ENCODE results near the gene OAS2. TPM values are rescaled to one million over a fixed set of nuclear protein-coding genes. Genes with fewer than 3 reads are reported as not detected.

OAS2 gene
- total RNA-seq, 1 donor from 2014 or later: 4.8 TPM

GRCh38 chr12:113000433-113000832, 22.1 kb downstream of the OAS2 start:
- Histone ChIP-seq H3K27me3 (ENCODE audit: low read depth) (peaks cover 34% of the 10 kb centered on the region), H3K9me3 (replicated peaks) (peaks cover 8% of the 10 kb centered on the region), H3K27ac (replicated peaks) (no peak overlapping the region), H3K36me3 (peaks cover 64% of the 10 kb centered on the region), H3K4me3 (no peak overlapping the region), H3K4me1 (no peaks in the 10 kb centered on the region)
- no peak for TF ChIP-seq CTCF (IDR thresholded peaks at IDR 0.05; ENCODE audit: borderline replicate concordance)
- intact Hi-C loops (cut with micrococcal nuclease): no loop called here
- DNase-seq: no peak

GRCh38 chr12:113002155-113002554, 23.8 kb downstream of the OAS2 start:
- peaks cover 60% of the 10 kb centered on the region for H3K36me3 ChIP-seq

GRCh38 chr12:113002676-113003075, 24.4 kb downstream of the OAS2 start:
- H3K4me1 ChIP-seq: no peaks in the 10 kb centered on the region
- TF ChIP-seq CTCF (IDR thresholded peaks at IDR 0.05; ENCODE audit: borderline replicate concordance): no peak
- DNase-seq: no peak
- H3K36me3 ChIP-seq: peaks cover 58% of the 10 kb centered on the region
- peaks cover 8% of the 10 kb centered on the region for H3K9me3 ChIP-seq (replicated peaks)
- intact Hi-C loops (cut with micrococcal nuclease): no loop called here
- no peak overlapping the region for H3K4me3 ChIP-seq
- H3K27ac ChIP-seq (replicated peaks): no peak overlapping the region
- H3K27me3 ChIP-seq (ENCODE audit: low read depth): peaks cover 24% of the 10 kb centered on the region

More at GRCh38 chr12:113002155-113002554, 23.8 kb downstream of the OAS2 start:
- intact Hi-C loops (cut with micrococcal nuclease): no loop called here
- TF ChIP-seq CTCF (IDR thresholded peaks at IDR 0.05; ENCODE audit: borderline replicate concordance): no peak
- Histone ChIP-seq H3K9me3 (replicated peaks) (peaks cover 8% of the 10 kb centered on the region), H3K4me1 (no peaks in the 10 kb centered on the region), H3K27ac (replicated peaks) (no peak overlapping the region), H3K4me3 (no peak overlapping the region), H3K27me3 (ENCODE audit: low read depth) (peaks cover 29% of the 10 kb centered on the region)
- no peak for DNase-seq

- H3K27me3 ChIP-seq (ENCODE audit: low read depth): peaks cover 24% of the 10 kb centered on the region
- intact Hi-C loops (cut with micrococcal nuclease): no loop called here
- H3K27ac ChIP-seq (replicated peaks): no peak overlapping the region
- H3K4me3 ChIP-seq: no peak overlapping the region
- no peak for TF ChIP-seq CTCF (IDR thresholded peaks at IDR 0.05; ENCODE audit: borderline replicate concordance)
- no peaks in the 10 kb centered on the region for H3K4me1 ChIP-seq
- H3K9me3 ChIP-seq (replicated peaks): peaks cover 3% of the 10 kb centered on the region
- H3K36me3 ChIP-seq: peaks cover 57% of the 10 kb centered on the region
- DNase-seq: no peak
These were observed 25.3 kb downstream of the OAS2 start for GRCh38 chr12:113003636-113004035.

GRCh38 chr12:113005762-113006161, 27.4 kb downstream of the OAS2 start:
- peaks cover 24% of the 10 kb centered on the region for H3K27me3 ChIP-seq (ENCODE audit: low read depth)
- no peaks in the 10 kb centered on the region for H3K4me1 ChIP-seq
- TF ChIP-seq CTCF (IDR thresholded peaks at IDR 0.05; ENCODE audit: borderline replicate concordance): no peak
- intact Hi-C loops (cut with micrococcal nuclease): no loop called here
- DNase-seq: no peak
- H3K4me3 ChIP-seq: no peak overlapping the region
- no peak overlapping the region for H3K27ac ChIP-seq (replicated peaks)
- peaks cover 1% of the 10 kb centered on the region for H3K9me3 ChIP-seq (replicated peaks)
- peaks cover 64% of the 10 kb centered on the region for H3K36me3 ChIP-seq

GRCh38 chr12:113006206-113006605, 27.9 kb downstream of the OAS2 start:
- Histone ChIP-seq H3K27me3 (ENCODE audit: low read depth) (peaks cover 24% of the 10 kb centered on the region), H3K36me3 (peaks cover 67% of the 10 kb centered on the region), H3K4me3 (no peak overlapping the region), H3K4me1 (no peaks in the 10 kb centered on the region), H3K9me3 (replicated peaks) (peaks cover 6% of the 10 kb centered on the region), H3K27ac (replicated peaks) (no peak overlapping the region)
- intact Hi-C loops (cut with micrococcal nuclease): no loop called here
- TF ChIP-seq CTCF (IDR thresholded peaks at IDR 0.05; ENCODE audit: borderline replicate concordance): no peak
- no peak for DNase-seq

Measured in left ventricle myocardium inferior (tissue), 1 donor.